HG02759 (cell line): Measurements from ENCODE around the gene ZIC4.

Experiments
- ATAC-seq: cut with Tn5 transposase; IDR thresholded peaks from one replicate; pipeline ENCODE4 v1.9.1; 2021; ENCODE audit warnings: mild to moderate bottlenecking, moderate library complexity; ENCODE audit not compliant: unreplicated experiment

ZIC4 gene

DNA sequence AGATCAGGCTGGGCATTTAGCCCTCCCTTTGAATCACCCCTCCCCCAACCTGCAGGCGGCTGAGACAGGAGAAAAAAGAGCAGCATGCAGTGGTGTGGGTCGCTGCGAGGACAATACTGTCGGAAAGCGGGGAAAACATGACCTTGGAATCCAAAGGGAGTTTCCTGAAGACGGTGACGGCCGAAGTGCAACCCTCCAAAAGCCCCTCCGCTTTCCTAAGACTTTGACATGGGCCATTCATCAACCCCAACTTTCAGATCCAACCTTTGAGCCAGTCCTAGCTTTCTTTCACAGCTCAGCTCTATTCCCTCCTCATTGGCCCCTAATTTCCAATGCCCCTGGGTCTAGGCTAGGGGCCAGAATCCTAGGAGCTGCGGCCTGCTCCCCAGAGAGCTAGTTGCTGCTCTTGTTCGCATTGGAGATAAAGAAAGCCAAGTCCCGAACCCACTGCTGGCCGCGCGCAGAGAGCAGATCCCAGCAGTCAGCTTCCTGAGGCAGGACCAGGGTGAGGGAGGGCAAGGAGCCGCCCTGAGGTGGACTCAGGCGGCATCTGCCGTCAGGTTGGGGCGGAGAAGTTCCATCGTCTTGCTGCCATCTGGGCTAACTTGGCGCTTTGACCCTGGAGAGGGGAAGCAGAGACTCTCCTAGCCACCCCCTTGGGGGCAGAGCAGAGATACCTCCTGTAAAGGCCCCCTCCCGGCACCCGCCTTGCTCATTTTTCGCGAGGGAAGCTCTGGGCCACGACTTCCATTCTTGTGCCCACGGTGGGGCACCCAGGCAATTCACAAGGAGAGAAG lies 914 bp downstream of the ZIC4 start:
- no peak for ATAC-seq

- ATAC-seq: no peak
Measured at GRCh38 chr3:147404800-147405230, 1.5 kb downstream of the ZIC4 start.

DNA sequence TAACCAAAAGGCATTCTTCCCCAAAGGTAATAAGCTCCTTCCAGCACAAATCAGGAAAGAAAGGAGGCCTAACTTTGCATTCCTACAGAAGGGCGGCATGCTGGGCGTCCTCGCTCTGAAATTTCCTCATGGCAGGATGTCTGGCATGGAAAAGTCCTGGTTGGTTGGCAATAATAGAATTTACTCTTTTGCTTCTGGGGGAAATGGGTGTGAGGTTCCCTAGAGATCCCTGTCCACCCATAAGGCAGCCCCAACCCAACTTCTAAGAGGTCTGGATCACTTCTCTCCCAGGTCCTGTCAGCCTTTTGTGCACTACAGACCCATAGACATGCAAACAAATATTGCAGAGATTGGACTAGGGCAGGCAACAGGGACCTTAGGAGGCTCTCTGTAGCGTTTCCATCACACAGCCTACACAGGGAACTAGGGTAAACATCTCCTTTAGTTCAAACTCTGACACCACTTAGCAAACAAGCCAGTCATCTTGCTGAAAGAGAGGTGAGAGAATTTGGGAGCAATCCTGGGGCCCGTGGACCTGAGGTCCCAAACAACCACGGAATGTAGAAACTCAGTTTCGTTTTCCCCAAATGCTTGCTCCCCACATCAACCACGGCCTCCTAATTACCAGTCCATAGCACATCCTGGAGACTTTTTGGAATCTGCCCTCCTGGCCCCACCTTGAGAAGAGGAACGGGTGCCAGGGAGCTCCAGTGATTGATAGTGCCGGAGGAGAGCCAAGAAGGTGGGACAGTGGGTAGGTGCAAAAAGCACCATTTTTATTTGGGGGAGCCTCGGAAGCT lies 2.1 kb downstream of the ZIC4 start:
- no peak for ATAC-seq

DNA sequence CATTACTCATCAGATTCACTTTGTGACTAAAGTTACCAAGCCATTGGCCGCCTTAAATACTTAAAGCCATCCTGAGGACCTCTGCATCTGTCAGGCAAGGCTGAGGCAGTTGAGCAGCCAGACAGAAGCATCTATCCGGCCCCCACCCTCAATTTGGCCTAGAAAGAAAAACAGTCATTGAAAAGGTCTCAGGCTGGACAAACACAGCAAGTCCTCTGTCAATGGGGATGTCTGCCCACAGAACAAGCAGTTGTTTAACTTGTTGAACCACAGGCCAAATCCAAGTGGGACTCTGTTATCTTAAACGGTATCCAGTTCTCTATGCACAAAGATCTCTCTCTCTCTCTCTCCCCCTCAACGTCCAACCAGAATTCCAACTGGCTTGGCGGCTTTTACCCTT lies 2.8 kb downstream of the ZIC4 start:
- no peak for ATAC-seq

GRCh38 chr3:147402159-147402558 lies 4.2 kb downstream of the ZIC4 start:
- ATAC-seq: no peak

DNA sequence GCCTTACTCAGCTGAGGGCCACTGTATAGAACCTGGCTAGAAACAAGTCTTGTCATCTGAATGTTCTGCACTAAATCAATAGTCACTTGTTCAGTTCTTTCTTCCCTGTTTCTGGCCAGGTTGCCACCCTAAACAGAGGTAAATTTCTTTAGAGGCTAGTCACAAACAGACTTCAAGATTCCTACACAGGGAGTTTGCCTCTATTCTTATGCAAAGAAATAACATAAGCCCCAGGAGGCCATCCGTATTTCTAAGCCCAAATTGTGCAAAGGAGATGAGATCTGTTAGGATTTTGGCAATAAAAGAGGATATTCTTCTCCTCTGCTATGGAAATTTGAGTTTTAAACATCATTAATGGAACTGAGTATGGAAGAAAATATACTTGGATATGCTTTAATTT lies 4.9 kb downstream of the ZIC4 start:
- no peak for ATAC-seq

- no peak for ATAC-seq
Measured at GRCh38 chr3:147400999-147401398, 5.3 kb downstream of the ZIC4 start.

- ATAC-seq: no peak
Measured at GRCh38 chr3:147400111-147400510, 6.2 kb downstream of the ZIC4 start.

DNA sequence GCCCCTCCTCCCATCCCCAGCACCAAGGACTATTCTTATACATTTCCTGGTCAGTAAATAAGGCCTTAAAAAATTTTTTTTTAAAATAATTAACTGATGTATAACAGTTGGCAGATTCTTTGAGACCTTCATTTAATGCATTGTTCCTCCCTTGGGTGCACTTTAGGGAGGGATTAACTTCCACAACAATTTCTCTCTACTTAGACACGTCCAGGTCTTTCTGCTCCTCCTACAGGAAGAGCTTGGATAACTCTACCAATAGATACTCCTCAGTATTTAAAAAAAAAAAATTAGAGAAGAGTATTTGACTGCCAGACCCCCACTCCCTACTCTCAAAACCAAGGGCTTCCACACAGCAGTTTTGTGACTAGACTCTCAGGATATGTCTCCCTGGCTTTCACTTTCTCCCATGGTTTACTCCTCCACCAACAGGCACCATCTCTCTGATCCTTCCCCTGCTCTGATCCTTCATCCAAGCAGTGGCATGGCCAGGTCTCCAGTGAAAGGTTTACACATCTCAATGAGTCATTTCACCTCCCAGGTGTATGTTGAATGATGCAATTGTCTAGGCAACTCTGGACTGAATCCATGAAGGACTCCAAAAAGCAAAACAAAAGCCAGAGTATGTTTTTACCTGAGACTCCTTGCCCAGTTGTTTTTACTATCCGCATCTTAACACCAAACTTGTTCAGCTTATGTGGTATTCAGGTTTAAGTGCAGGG lies 7.4 kb downstream of the ZIC4 start:
- ATAC-seq: no peak

DNA sequence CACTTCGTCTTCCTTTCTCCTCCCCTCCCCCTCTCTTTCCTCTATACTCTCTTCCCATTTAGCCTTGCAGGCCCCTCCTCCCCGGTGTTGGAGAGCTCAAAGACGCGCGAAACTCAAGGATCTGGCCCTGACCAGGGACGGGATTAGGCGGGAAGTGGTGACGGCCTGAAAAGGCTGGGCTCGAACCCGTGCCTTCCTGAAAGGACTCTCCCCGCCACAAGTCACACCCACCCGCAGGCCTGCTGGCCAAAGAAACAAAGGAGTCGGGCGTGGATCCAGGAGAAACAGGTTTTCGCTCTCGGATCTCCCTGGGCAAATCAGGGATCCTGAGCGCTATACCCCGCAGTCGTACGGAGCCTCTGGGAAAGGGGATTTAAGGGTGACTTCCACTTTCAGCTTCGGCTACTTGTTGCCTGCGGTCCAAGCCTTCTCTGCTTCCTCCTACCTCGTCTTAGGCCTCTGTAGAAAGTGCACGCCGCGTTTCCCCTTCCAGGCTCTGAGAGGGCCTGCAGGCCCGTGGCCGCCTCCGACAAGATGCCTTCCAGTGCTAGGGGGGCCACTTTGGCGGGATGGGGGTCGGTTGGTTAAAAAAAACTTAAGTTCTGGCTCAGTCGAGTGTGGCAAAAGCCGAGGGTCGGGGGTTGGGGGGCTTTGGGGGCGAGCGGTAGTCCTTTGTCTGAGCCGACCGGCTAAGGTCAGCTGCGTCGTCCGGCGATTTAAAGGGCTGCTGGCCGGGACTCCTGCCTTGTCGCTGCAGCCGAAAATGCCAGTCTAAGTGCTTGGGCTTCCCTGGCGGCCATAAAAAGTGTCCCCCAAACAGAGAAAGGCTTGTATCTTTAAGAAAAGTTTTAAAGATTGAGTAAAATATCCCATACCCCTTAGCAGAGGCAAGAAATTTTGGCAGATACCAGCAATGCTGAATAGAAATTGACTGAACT lies 8.2 kb downstream of the ZIC4 start:
- ATAC-seq: no peak

DNA sequence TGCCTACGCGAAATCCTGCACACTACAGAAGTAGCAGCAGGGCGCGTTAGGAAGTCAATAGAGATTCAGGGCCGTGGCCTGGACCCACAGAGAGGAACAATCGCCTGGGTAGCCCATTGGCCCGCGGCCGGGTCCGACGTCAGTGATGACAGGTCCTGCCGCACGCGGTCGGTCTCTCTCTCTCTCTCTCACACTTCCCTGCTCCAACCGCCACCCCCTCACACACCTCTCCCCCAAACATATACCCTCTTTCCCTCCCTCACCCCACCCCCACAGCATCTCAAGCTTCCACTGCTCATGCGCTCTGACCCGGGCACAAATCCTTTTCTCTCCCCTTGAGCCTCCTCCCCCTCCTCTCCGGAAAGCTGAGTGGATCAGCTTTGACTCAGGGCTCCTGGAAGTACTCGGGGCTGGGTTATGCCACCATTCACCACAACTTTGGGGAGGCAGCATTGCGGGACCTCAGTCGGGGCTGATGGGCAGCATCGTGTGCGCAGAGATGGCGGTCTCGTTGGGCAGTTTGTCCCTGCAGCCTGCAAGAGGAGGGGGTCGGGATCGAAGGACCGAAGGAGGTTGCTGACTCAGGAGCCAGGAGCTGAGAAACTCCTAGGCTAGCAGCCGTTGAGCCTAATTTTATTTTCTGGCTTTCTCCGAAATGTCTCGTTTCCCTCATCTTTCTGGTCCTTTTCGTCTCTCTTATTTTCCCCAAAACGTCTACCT lies 9.0 kb downstream of the ZIC4 start:
- ATAC-seq: no peak

GRCh38 chr3:147396712-147397046 lies 9.7 kb downstream of the ZIC4 start:
- no peak for ATAC-seq

DNA sequence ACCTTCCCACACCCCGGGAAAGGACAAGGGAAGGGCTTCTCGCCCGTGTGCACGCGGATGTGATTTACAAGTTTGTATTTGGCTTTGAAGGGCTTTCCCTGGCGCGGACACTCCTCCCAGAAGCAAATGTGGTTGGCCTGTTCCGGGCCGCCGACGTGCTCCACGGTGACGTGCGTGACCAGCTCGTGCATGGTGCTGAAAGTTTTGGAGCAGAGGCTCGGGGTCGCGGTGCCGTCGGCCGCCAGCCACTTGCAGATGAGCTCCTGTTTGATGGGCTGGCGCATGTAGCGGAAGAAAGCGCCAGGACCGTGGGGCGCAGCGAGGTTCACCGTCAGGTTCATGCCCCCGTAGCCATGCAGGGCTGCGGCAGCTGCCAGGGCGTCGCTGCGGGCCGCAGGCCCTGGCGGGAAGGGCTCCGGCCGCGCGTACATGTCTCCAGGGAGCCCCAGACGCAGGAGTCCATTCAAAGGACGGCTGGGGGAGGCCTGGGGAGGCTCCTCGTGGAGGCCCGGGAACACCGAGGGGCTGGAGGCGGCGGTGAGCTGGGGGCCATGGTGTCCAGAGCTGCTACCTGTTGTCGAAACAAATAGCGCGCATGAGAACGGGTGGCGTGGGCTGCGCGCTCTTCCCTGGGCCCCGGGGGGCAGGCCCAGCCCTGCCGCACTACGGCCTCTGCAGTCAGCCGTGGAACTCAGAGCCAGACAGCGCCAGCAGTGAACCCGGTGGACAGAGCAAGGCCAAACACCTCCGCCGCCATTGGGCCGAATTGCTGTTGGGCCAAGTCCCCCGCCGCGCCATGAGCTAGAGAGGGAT lies 10.2 kb downstream of the ZIC4 start:
- ATAC-seq: no peak

DNA sequence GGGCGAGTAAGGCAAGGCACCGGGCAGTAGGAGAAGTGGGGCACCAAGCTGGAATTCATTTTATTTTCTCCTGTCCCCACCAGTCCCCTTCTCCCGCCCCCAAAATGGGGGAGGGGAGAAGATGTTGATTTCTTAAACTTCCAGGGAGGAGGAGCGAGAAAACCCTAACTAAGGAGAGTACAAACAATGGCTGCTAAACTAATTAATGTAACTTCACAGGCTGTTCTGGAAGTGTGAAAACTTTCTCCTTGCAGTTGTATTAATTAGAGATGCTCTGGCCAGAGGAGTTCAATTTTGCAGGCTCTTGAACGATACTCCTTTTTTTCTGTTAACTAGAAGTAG lies 11.5 kb downstream of the ZIC4 start:
- ATAC-seq: no peak

DNA sequence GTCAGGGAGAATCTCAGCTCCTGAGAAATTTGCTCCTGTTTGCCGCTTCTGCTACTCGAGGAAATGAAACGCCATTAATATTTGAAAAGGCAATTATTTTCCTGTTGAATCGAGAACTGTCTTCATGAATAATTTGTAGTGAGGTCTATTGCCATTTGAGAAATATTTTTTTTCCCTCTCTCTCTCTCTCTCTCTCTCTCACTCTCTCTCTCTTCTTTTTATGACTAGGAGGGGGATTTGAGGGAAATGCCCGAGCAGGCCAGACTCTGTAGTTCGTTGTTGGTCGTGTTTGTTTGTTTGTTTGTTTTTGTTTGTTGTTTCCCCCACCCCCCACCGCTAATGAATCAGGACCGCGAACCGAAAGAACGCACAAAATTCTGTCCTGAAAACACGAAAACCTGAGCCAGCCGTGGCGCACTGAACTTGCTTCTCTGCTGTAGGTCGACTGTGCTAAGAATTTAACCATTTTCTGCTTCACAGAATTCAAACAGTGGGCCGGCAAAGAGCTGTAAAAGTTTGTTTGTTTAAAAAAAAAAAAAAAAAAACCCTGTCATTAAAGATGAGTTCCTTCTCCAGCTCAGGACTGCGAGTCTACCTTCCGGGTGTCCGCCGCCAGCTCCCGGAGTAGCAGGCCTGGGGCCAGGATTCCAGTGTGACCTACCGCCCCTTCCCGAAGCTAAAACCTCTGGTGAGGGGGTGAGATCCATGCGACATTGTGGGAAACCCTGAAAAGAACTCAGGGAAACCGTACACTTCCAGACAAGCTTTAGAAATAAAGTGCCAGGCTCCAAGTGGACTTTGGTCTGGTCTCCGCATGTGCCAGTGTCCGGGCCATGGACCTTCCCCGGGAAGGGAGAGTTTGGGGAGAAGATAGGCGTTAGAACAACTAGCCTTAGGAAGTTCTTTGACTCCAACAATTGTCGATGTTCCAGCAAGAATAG lies 12.1 kb downstream of the ZIC4 start:
- no peak for ATAC-seq

- ATAC-seq: no peak
Measured at GRCh38 chr3:147393261-147393942, 12.9 kb downstream of the ZIC4 start.

DNA sequence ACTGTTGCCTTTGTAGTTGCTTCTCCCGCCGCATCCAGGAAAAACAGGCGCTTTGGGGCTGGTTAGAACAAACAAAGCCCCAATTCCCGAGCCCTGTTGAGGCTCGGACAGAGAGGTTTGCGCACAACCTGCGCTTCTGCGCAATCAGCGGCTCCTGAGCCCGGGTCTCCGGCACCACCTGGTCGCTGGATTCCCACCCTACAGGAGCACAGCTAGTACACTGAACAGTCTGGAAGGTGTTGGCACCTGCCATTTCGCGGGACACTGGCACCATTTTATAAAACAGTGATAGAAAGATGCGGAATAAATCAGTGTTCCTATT lies 13.8 kb downstream of the ZIC4 start:
- ATAC-seq: no peak
